Adrenal gland (tissue), 12 donors: ENCODE data around the gene ACSL6. TPM values are rescaled to one million over a fixed set of nuclear protein-coding genes. Genes with fewer than 3 reads are reported as not detected.
A peak's percentile ranks its signal among the peaks of the same experiment; 100 is the strongest.

Experiments
- DNase-seq, 7 donors: peaks; one replicate each; pipeline ENCODE4 v3.0.0-alpha.2; 2019 to 2020
- H3K27ac ChIP-seq, 5 donors: fragments of 200-600 bp; sonication (generic) in 4 of 5; 1 replicate in 3 of 5; 2 replicates in 2 of 5; pipeline versions ENCODE4 v1.5.1 to v1.8.0; 2016 to 2020; ENCODE audit warnings: mild to moderate bottlenecking in 1 of 5
- H3K27me3 ChIP-seq: fragments of 200-600 bp; 2 replicates; pipeline ENCODE4 v1.8.0; 2021
- H3K36me3 ChIP-seq, 2 donors: fragments of 200-600 bp; replicated peaks in 1 of 2; 1 replicate in 1 of 2; 2 replicates in 1 of 2; pipeline versions ENCODE4 v1.5.1 to v1.8.0; 2018 to 2022
- H3K4me1 ChIP-seq, 2 donors: fragments of 200-600 bp; replicated peaks in 1 of 2; 1 replicate in 1 of 2; 2 replicates in 1 of 2; pipeline versions ENCODE4 v1.5.1 to v1.8.0; 2018 to 2021
- H3K4me3 ChIP-seq, 4 donors: fragments of 200-600 bp; sonication (generic) in 3 of 4; one replicate each; pipeline ENCODE4 v1.5.1; 2016 to 2018
- H3K9me3 ChIP-seq, 3 donors: fragments of 200-600 bp; sonication (generic) in 1 of 3; replicated peaks in 1 of 3; 1 replicate in 2 of 3; 2 replicates in 1 of 3; pipeline versions ENCODE4 v1.5.1 to v1.8.0; 2016 to 2021
- POLR2A ChIP-seq, 2 donors: fragments of 450-650 bp; IDR thresholded peaks; one replicate each; pipeline ENCODE4 v1.6.1; 2017; ENCODE audit warnings: antibody characterized with exemption in 2 of 2, mild to moderate bottlenecking in 2 of 2, moderate library complexity in 1 of 2
- WGBS, 4 donors: extraction: QIAGEN DNeasy Blood & Tissue Kit in 2 of 4; methylation state at CpG; one replicate each; pipeline versions ENCODE4 v1.1.5 to v1.1.7; 2013 to 2017; 5-methylcytosine and 5-hydroxymethylcytosine counted together
- intact Hi-C, 2 donors: fragments of 100-400 bp; cut with DNase I; formaldehyde crosslinking; loops; one replicate each; pipeline versions ENCODE4 v1.14.1 to v1.15.0; 2022 to 2023
- polyA plus RNA-seq, 3 donors: library from polyadenylated mRNA; stranded (reverse); fragments of 200-250 nt in 2 of 3; fragments of 350-450 nt in 1 of 3; fragmentation: Illumina TruSeq in 1 of 3; extraction: RNeasy Lipid Tissue Mini Kit (QIAGEN cat#74804) in 1 of 3; gene quantifications; one replicate each; pipeline ENCODE4 v1.2.3, GENCODE V29; 2013 to 2014
- total RNA-seq, 9 donors: library from RNA; depleted of rRNA in 4 of 9; stranded (reverse); fragments of >200 nt in 4 of 9; fragments of 120-200 nt in 1 of 9; fragmentation: NEBNext Ultra II Directional in 1 of 9; extraction: Animal tissue kit (Norgen Biotek cat#: 25700) in 1 of 9; gene quantifications; one replicate each; pipeline versions ENCODE4 v1.1.0 to v1.2.4, GENCODE V29; 2013 to 2023
- TF ChIP-seq, protein P1 (sequence below), 6 experiments: fragments of 450-650 bp in 4 of 6; fragments of 200-600 bp in 2 of 6; sonication (generic) in 1 of 6; IDR thresholded peaks; 1 replicate in 5 of 6; 2 replicates in 1 of 6; pipeline versions ENCODE4 v1.5.1 to v1.8.0; 2016 to 2021; ENCODE audit warnings: antibody characterized with exemption in 6 of 6, mild to moderate bottlenecking in 2 of 6, moderate library complexity in 1 of 6
- donor health status: healthy with polysubstance abuse.
- donor health status: Bipolar disorder and iron deficiency.
- donor health status: DM: yes; HTN: yes; CAD: no.
- donor health status: DM: no; HTN: no; CAD: no.
- donor health status: DM: no; HTN: no; CAD: no.
- donor health status: DM: yes; HTN: yes; CAD: no.

Gene ACSL6
- total and polyA plus RNA-seq, 12 donors, result 2.5 to 14.5 (median 7.2) TPM

DNA sequence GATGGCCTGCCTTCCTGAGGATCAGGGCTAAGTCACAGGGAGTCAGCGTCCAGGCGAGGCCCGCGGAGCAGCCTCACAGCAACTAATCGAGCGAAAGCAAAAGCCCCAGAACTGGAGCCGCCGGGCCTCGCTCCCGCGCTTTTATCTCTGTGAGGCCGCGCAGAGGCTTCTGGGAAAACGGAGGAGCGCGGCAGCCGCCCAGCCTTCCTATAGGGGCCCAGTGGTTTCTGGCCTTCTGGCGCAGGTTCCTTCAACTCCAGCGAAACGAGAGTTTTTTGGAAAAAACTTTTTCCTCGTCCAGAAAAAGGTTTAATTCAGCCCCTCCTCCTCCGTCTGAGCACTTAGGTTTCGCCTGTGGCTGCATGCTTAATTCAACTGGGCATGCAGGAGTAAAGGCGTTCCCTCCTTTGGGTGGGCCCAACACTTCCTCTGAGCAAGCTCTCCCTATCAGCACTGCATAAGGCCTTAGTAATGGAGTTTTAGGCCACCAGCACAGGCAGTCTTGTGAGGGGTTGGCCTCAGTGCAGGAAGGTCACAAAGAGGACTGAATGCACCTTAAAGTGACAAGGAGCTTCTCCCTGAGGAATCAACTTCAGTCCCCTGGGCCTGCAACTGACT is 65.8 kb downstream of the ACSL6 start, which contains the start of gene MEIKIN:
MEIKIN (minus strand) TSS at position 113 of the 618 bp plus-strand sequence. CDS start 158 bp downstream, outside the sequence.
- no peak for TF ChIP-seq POLR2A (IDR thresholded peaks at IDR 0.05)
- TF ChIP-seq, protein P1, sequence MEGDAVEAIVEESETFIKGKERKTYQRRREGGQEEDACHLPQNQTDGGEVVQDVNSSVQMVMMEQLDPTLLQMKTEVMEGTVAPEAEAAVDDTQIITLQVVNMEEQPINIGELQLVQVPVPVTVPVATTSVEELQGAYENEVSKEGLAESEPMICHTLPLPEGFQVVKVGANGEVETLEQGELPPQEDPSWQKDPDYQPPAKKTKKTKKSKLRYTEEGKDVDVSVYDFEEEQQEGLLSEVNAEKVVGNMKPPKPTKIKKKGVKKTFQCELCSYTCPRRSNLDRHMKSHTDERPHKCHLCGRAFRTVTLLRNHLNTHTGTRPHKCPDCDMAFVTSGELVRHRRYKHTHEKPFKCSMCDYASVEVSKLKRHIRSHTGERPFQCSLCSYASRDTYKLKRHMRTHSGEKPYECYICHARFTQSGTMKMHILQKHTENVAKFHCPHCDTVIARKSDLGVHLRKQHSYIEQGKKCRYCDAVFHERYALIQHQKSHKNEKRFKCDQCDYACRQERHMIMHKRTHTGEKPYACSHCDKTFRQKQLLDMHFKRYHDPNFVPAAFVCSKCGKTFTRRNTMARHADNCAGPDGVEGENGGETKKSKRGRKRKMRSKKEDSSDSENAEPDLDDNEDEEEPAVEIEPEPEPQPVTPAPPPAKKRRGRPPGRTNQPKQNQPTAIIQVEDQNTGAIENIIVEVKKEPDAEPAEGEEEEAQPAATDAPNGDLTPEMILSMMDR (IDR thresholded peaks at IDR 0.05), result no peak
- Histone ChIP-seq H3K9me3 (no peaks in the 10 kb centered on the region), H3K4me1 (no peaks in the 10 kb centered on the region), H3K36me3 (no peaks in the 10 kb centered on the region), H3K27me3 (no peaks in the 10 kb centered on the region), H3K4me3 (no peak within 1 kb of the TSS), H3K27ac (no peak within 1 kb of the TSS)
- intact Hi-C loops, result no loop called here
- DNase-seq, result no peak
- 84 to 94% (median 85%) methylated on average over 23 to 24 of the region's 24 CpGs for WGBS, 4 donors

DNA sequence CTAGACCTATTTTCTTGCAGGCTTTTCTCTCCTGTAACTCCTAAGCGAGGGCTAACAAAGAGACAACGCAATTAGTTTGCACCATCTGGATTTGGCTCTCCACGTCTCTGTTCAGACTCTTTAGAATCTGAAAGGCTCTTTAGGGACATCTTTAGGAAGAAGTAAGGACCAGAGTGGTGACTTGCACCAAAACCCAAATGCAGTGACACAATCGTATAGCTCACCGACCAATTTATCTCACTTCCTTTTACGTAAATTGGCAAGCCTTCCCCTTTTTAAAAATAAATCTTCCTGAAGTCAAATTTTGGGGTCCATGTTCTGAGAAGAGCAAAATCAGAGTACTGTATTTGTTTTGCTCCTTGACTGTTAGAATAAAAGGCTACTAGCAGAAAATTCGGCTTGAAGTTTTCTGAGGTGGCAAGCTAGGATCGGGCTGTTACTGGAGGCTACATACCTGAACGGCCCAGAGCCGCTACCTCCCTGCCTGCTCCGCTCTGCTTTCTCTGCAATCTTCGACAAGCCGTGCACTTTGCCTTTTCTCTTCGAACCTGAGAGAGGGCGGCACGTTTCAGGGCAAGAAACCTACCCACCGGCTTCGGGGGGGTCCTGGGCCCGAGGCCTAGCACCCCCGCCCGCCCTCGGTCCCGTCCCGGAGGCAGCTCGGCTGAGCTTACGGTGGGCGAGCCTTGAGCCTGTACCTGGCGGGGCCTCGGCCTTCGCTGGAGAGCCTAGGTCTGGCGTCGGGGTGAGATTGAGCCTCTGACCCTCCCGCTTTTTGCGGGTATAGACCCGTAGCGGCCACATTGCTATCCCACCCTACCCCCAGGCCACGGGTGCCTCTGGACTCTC is 66.5 kb downstream of the ACSL6 start:
- intact Hi-C loops, result no loop called here
- Histone ChIP-seq H3K4me3 (no peak overlapping the region), H3K36me3 (no peaks in the 10 kb centered on the region), H3K27ac (no peak overlapping the region), H3K27me3 (no peaks in the 10 kb centered on the region), H3K9me3 (no peaks in the 10 kb centered on the region), H3K4me1 (no peaks in the 10 kb centered on the region)
- WGBS, 4 donors, result 81 to 89% (median 85%) methylated on average over 34 to 37 of the region's 37 CpGs
- TF ChIP-seq, protein P1 (IDR thresholded peaks at IDR 0.05), result no peak
- no peak for TF ChIP-seq POLR2A (IDR thresholded peaks at IDR 0.05)
- peak in 1 of 7 donors; percentile 6 for DNase-seq

DNA sequence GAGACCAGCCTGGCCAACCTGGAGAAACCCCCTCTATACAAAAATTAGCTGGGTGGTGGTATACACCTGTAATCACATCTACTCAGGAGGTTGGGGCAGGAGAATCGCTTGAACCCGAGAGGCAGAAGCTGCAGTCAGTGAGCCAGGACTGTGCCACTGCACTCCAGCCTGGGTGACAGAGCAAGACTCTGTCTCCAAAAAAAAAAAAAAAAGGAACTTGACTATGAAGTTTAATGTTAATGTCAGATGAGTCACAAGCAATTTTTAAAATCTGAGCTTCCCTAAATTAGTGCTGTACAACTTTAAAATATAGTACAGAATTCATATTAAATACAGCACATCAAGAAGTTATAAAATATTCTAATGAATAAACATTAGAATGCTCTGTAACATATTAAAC is 67.5 kb downstream of the ACSL6 start:
- TF ChIP-seq POLR2A (IDR thresholded peaks at IDR 0.05), result no peak
- TF ChIP-seq, protein P1 (IDR thresholded peaks at IDR 0.05), result no peak
- H3K4me3 ChIP-seq, result no peak overlapping the region
- H3K9me3 ChIP-seq, result no peaks in the 10 kb centered on the region
- H3K27me3 ChIP-seq, result no peaks in the 10 kb centered on the region
- no peaks in the 10 kb centered on the region for H3K36me3 ChIP-seq
- H3K27ac ChIP-seq, result no peak overlapping the region
- H3K4me1 ChIP-seq, result no peaks in the 10 kb centered on the region
- 79 to 93% (median 86%) methylated on average over 2 of the region's 2 CpGs for WGBS, 4 donors
- no peak for DNase-seq
- intact Hi-C loops, result no loop called here

DNA sequence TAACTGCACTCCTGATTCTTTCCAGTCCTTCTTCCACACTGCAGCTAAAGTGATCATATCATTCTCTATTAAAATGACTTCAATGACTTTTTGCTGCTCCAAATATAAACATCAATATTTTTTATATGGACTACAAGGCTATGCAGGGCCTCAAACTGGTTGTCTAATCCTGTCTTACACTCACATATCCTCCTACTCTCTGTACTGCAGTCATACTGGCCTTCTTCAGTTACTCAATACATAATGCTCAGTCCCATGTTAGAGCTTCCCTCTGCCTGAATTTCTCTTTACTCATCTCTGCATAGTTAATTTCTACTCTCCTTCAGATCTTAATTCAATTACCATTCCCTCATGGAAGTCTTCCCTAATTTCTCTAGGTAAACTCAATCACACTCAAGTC is 69.4 kb downstream of the ACSL6 start:
- H3K4me1 ChIP-seq, result no peaks in the 10 kb centered on the region
- no peaks in the 10 kb centered on the region for H3K27me3 ChIP-seq
- H3K27ac ChIP-seq, result no peak overlapping the region
- H3K4me3 ChIP-seq, result no peak overlapping the region
- intact Hi-C loops, result no loop called here
- TF ChIP-seq, protein P1 (IDR thresholded peaks at IDR 0.05), result no peak
- no peak for TF ChIP-seq POLR2A (IDR thresholded peaks at IDR 0.05)
- no peaks in the 10 kb centered on the region for H3K36me3 ChIP-seq
- no peaks in the 10 kb centered on the region for H3K9me3 ChIP-seq
- no peak for DNase-seq
